Panc1 (cell line): Measurements from ENCODE around the gene CFAP251. TPM values are rescaled to one million over a fixed set of nuclear protein-coding genes. Genes with fewer than 3 reads are reported as not detected.

Experiments used
- ATAC-seq: fragments of 200-7000 bp; cut with Tn5 transposase; 2 replicates; pipeline ENCODE4 v1.9.1; 2020; ENCODE audit warnings: mild to moderate bottlenecking, moderate library complexity
- BruUV-seq: library from RNA; stranded (reverse); fragments of 400-500 nt; replicated peaks from 2 replicates; lab custom pipeline; 2021; lab: Mats Ljungman, UMichigan
- CTCF ChIA-PET: fragments of 300-600 bp; sonication (Branson Sonifier 250); formaldehyde crosslinking; loops from one replicate; lab custom pipeline; 2022; ENCODE audit warnings: antibody characterized with exemption; lab: Charles Lee
- POLR2A ChIA-PET: fragments of 300-600 bp; sonication (Branson Sonifier 250); formaldehyde crosslinking; loops from one replicate; lab custom pipeline; 2022; ENCODE audit warnings: antibody characterized with exemption; lab: Charles Lee
- DNase-seq: peaks from one replicate; pipeline ENCODE4 v3.0.0-alpha.2; 2010; ENCODE audit warnings: low read depth, low spot score
- H3K27ac ChIP-seq: 2 replicates; pipeline ENCODE4 v1.5.1; 2011; ENCODE audit warnings: mild to moderate bottlenecking, low read length, inconsistent platforms
- H3K27me3 ChIP-seq: fragments of 200-500 bp; sonication (Bioruptor generic); 2 replicates; pipeline ENCODE4 v1.6.0; 2014; ENCODE audit warnings: low read length, inconsistent platforms; ENCODE audit not compliant: control insufficient read depth, insufficient read depth
- H3K36me3 ChIP-seq: fragments of 200-500 bp; sonication (Bioruptor generic); 2 replicates; pipeline ENCODE4 v1.5.1; 2014; ENCODE audit warnings: inconsistent platforms, mild to moderate bottlenecking, low read length, moderate library complexity; ENCODE audit not compliant: control insufficient read depth, insufficient read depth
- H3K4me1 ChIP-seq: 2 replicates; pipeline ENCODE4 v1.5.1; 2011; ENCODE audit warnings: inconsistent platforms, mild to moderate bottlenecking, low read length, moderate library complexity; ENCODE audit not compliant: control insufficient read depth, insufficient read depth
- H3K4me3 ChIP-seq, 2 experiments: 2 replicates each; pipeline ENCODE4 v1.5.1; 2011 to 2012; ENCODE audit warnings: low read depth in 2 of 2, low read length in 2 of 2, mild to moderate bottlenecking in 2 of 2, inconsistent platforms in 1 of 2, moderate library complexity in 1 of 2
- H3K9me3 ChIP-seq: fragments of 200-500 bp; sonication (Bioruptor generic); 2 replicates; pipeline ENCODE4 v1.5.1; 2014; ENCODE audit warnings: low read depth, mild to moderate bottlenecking, inconsistent platforms, low read length, moderate library complexity; ENCODE audit not compliant: control insufficient read depth, insufficient read depth
- POLR2AphosphoS5 ChIP-seq: IDR thresholded peaks from 2 replicates; pipeline ENCODE4 v1.6.1; 2012; ENCODE audit warnings: mild to moderate bottlenecking, low read depth, low read length, moderate library complexity
- SIN3A ChIP-seq: IDR thresholded peaks from 2 replicates; pipeline ENCODE4 v1.6.1; 2012; ENCODE audit warnings: low read depth, mild to moderate bottlenecking, low read length, moderate library complexity, borderline replicate concordance; ENCODE audit not compliant: insufficient read depth
- TCF7L2 ChIP-seq: IDR thresholded peaks from 2 replicates; pipeline ENCODE4 v1.6.1; 2011; ENCODE audit warnings: mild to moderate bottlenecking, low read depth, low read length, inconsistent platforms
- in situ Hi-C: cut with HindIII; loops from 2 replicates; pipeline ENCODE4 v1.10.0; 2016; ENCODE audit warnings: low sequenced_read_pairs, low pct_unique_long_range_greater_than_20kb
- intact Hi-C: fragments of 100-400 bp; cut with micrococcal nuclease; formaldehyde crosslinking; loops from one replicate; pipeline ENCODE4 v1.10.0; 2022; ENCODE audit not compliant: unreplicated experiment
- total RNA-seq: library from RNA; stranded (reverse); gene quantifications from one replicate; pipeline ENCODE4 v1.2.1, GENCODE V29; 2021; ENCODE audit not compliant: unreplicated experiment
- TF ChIP-seq, protein P1 (sequence below): fragments of 450-650 bp; IDR thresholded peaks from 2 replicates; pipeline ENCODE4 v1.5.1; 2017; ENCODE audit warnings: mild to moderate bottlenecking
- TF ChIP-seq, protein P2 (sequence below), 2 experiments: IDR thresholded peaks; 2 replicates each; pipeline ENCODE4 v1.6.1; 2011 to 2012; ENCODE audit warnings: low read depth in 2 of 2, control low read depth in 1 of 2, low read length in 1 of 2, mild to moderate bottlenecking in 1 of 2, moderate library complexity in 1 of 2; ENCODE audit not compliant: insufficient read depth in 1 of 2

The CFAP251 gene
- total RNA-seq, 1 experiment from 2014 or later: 4.2 TPM

DNA sequence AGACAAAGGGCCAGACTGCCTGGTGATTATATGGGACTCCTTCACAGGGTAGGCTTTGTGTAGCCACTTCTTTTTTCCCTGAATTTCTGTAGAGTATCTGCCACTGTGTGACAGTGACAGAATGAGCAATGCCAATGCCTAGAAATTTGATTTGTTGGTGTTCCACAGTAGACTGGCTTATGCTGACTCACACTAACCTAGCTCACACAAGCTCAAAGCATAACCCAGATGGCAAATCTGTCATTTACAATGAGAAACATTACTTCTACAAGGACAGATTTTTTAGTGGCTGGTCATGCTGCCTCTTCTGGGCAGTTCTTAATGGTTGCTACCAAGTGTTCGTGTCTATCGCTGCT is 15.9 kb downstream of the CFAP251 start:
- ATAC-seq (no peak), DNase-seq (no peak)
- TF ChIP-seq, protein P1, sequence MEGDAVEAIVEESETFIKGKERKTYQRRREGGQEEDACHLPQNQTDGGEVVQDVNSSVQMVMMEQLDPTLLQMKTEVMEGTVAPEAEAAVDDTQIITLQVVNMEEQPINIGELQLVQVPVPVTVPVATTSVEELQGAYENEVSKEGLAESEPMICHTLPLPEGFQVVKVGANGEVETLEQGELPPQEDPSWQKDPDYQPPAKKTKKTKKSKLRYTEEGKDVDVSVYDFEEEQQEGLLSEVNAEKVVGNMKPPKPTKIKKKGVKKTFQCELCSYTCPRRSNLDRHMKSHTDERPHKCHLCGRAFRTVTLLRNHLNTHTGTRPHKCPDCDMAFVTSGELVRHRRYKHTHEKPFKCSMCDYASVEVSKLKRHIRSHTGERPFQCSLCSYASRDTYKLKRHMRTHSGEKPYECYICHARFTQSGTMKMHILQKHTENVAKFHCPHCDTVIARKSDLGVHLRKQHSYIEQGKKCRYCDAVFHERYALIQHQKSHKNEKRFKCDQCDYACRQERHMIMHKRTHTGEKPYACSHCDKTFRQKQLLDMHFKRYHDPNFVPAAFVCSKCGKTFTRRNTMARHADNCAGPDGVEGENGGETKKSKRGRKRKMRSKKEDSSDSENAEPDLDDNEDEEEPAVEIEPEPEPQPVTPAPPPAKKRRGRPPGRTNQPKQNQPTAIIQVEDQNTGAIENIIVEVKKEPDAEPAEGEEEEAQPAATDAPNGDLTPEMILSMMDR: no peak
- TF ChIP-seq, protein P2, sequence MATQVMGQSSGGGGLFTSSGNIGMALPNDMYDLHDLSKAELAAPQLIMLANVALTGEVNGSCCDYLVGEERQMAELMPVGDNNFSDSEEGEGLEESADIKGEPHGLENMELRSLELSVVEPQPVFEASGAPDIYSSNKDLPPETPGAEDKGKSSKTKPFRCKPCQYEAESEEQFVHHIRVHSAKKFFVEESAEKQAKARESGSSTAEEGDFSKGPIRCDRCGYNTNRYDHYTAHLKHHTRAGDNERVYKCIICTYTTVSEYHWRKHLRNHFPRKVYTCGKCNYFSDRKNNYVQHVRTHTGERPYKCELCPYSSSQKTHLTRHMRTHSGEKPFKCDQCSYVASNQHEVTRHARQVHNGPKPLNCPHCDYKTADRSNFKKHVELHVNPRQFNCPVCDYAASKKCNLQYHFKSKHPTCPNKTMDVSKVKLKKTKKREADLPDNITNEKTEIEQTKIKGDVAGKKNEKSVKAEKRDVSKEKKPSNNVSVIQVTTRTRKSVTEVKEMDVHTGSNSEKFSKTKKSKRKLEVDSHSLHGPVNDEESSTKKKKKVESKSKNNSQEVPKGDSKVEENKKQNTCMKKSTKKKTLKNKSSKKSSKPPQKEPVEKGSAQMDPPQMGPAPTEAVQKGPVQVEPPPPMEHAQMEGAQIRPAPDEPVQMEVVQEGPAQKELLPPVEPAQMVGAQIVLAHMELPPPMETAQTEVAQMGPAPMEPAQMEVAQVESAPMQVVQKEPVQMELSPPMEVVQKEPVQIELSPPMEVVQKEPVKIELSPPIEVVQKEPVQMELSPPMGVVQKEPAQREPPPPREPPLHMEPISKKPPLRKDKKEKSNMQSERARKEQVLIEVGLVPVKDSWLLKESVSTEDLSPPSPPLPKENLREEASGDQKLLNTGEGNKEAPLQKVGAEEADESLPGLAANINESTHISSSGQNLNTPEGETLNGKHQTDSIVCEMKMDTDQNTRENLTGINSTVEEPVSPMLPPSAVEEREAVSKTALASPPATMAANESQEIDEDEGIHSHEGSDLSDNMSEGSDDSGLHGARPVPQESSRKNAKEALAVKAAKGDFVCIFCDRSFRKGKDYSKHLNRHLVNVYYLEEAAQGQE (IDR thresholded peaks at IDR 0.05; ENCODE audit: insufficient read depth in 1 of 2, low read depth in 2 of 2, low read length in 1 of 2): no peak
- TF ChIP-seq SIN3A: no peak
- TF ChIP-seq TCF7L2: no peak
- TF ChIP-seq POLR2AphosphoS5: no peak
- BruUV-seq: no TSS peak
- H3K4me3 ChIP-seq: no peak overlapping the region
- POLR2A ChIA-PET: interaction anchor here (0.6 kb wide), 1 partner anchor 188 kb away, joined by 4 read pairs; no protein-coding TSS in a partner anchor
- CTCF ChIA-PET: no interaction called here
- H3K27me3 ChIP-seq: no peaks in the 10 kb centered on the region
- intact Hi-C loops (no loop called here), in situ Hi-C loops (no loop called here)
- no peaks in the 10 kb centered on the region for H3K36me3 ChIP-seq
- H3K27ac ChIP-seq: no peak overlapping the region
- H3K9me3 ChIP-seq: no peaks in the 10 kb centered on the region
- no peaks in the 10 kb centered on the region for H3K4me1 ChIP-seq

GRCh38 chr12:121937654-121938053 is 19.3 kb downstream of the CFAP251 start:
- Histone ChIP-seq H3K9me3 (no peaks in the 10 kb centered on the region), H3K27ac (no peak overlapping the region), H3K4me1 (no peaks in the 10 kb centered on the region), H3K27me3 (no peaks in the 10 kb centered on the region), H3K36me3 (no peaks in the 10 kb centered on the region), H3K4me3 (no peak overlapping the region)
- ChIA-PET POLR2A (no interaction called here), CTCF (no interaction called here)
- in situ Hi-C loops (no loop called here), intact Hi-C loops (no loop called here)
- BruUV-seq: no TSS peak
- DNase-seq: no peak
- no peak for ATAC-seq
- TF ChIP-seq, protein P2 (IDR thresholded peaks at IDR 0.05; ENCODE audit: insufficient read depth in 1 of 2, low read depth in 2 of 2, low read length in 1 of 2): no peak
- TF ChIP-seq TCF7L2: no peak
- TF ChIP-seq SIN3A: no peak
- TF ChIP-seq, protein P1: no peak
- TF ChIP-seq POLR2AphosphoS5: no peak
